GM19463 (cell line): ENCODE measurements around the gene DRGX.

Source experiments
- ATAC-seq: cut with Tn5 transposase; IDR thresholded peaks from one replicate; pipeline ENCODE4 v1.9.1; 2021; ENCODE audit warnings: mild to moderate bottlenecking, moderate library complexity; ENCODE audit not compliant: unreplicated experiment

DRGX gene

GRCh38 chr10:49383853-49384252 lies 12.0 kb downstream of the DRGX start:
- no peak for ATAC-seq

GRCh38 chr10:49382826-49383225 lies 13.1 kb downstream of the DRGX start:
- no peak for ATAC-seq

- ATAC-seq, result no peak
These were observed 13.7 kb downstream of the DRGX start for GRCh38 chr10:49382226-49382625.

DNA sequence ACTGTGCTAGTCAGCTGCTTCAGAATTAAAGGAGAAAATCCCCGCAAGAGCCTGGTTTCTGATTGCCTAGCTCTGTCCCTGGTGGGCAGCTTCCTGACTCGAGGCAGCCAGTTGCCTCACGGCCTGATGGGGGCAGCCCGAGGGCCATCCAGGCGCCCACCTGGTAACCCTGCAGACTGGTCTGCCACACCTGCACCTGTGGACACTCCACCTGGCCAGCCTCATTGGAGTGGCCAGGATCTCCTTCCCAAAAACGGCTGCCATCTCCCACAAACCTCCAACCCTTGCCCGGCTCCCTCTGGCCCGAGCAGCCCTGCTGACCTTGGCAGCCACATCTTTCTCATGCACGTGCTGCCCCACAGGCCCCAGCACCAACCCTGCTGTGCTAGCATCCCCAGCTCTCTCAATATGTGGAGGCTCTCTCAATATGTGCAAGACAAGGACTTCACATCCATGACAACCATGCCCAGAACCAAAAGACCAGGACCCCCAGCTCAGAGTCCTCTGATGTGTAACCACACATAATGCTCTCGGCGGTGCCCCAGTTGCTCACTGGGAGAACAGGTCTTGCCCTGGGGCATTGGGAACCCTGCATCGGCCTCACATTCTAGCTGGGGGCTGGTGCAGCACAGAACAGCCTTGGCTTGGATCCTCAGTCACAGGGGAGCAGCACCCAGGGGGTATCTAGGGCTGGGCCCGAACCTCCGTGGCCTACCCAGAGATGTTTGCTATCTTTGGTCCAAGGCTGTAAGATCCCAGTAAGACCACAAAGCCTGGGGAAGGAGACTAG lies 14.6 kb downstream of the DRGX start:
- no peak for ATAC-seq

DNA sequence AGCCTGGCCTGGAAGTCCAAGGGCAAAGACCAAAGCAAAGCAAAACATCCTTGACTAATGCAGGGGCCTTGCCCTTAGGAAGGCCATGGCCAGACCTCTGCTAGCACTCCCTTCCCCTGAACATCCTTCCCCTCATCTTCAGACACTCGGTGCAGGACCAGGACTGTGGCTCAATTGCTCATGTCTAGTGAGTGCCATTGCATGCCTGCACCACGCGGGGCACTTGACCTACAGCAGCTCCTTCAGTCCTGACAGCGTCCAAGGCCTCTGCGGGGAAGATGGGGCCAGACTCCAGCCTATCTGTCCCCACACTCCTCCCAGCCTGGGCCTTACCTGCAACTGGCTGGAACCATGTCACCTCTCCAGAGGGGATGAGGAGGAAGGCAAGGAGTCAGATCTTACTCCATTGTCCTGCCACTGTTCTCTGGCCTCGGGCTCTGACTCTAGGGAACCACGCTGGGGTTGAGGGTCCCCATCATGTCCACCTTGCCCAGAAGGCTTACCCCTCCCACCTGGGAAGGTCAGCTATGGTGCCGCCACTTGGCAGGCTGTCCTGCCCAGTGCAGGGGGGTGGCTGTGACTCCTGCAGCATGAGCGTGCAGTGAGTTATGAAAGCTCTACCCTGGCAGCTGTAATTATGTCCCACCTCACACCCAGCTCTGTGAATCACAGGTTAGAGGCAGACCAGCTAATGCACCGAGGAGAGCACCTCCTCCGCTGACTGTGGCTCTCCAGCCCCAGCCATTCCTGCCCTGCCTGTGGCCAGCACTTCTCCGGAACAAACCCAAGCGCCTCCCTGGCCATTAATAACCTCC lies 16.1 kb downstream of the DRGX start:
- no peak for ATAC-seq

GRCh38 chr10:49377256-49377655 lies 18.6 kb downstream of the DRGX start:
- no peak for ATAC-seq

DNA sequence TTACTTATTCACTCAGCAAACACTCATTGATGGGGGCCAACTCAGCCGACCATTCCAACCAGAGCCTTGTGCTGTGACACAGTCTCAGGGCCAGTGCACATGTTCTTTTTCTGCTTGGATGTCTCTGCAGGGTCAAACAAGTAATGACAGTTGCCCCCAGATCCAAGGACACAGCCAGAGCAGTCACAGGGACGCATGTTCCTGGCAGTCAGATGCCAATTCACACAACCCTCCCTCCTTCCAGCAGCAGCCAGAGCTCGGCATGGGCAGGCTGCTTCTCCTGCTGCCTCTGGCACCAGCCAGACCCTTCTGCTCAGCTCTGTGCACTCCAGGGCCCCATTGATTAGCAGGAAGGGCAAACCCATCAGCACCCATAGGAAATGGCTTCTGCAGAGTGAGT lies 20.3 kb downstream of the DRGX start:
- no peak for ATAC-seq

GRCh38 chr10:49374740-49375139 lies 21.1 kb downstream of the DRGX start:
- ATAC-seq, result no peak

DNA sequence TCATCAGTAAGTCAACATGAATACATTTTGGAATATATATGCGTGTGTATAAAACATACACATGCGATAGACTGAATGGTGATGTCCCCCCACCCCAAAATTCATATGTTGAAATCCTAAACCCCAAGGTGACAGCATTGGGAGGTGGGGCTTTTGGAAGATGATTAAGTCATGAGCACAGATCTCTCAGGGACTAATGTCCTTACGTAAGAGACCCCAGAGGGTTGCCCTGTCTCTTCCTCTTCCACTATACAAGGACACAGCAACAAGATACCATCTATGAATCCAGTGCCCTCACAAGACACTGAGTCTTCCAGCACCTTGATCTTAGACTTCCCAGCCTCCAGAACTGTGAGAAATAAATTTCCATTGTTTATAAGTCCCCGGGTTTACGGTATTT lies 22.5 kb downstream of the DRGX start:
- no peak for ATAC-seq

GRCh38 chr10:49371967-49372366 lies 23.9 kb downstream of the DRGX start:
- no peak for ATAC-seq

DNA sequence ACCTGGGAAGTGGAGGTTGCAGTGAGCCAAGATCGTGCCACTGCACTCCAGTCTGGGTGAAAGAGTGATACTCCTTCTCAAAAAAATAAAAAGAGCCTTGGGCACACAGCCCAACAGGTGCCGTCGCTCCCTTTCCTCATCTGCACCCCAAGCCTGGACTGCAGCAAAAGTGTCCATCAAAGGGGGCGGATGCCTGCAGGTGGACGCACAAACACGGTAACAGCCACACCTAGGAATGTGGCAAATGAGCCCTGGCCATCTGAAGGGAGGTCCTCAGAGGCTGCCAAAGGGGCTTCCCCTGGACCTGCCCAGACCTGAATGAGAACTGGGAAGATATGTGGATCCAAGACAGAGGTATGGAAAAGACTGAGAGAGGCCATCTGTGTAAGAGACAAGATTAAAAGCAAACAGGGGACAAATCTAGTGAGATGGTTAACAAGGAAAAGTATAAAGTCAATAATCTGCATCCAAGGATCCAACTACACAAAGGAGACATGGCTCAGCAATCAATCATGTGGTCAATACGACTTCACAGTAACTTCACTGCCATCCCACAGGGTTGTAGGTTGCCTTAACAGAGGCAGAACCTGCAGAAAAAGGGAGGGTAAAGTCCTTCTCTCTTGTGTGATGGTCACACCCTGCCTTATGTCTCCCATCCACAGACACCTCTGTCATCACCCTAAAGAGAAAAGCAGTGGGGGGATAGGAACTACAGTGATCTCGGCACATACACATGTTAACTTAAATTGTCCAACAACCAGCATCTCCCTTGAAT lies 25.4 kb downstream of the DRGX start:
- ATAC-seq, result no peak

GRCh38 chr10:49369216-49370162 lies 26.4 kb downstream of the DRGX start:
- ATAC-seq, result no peak

GRCh38 chr10:49368256-49368655 lies 27.6 kb downstream of the DRGX start:
- ATAC-seq, result no peak

DNA sequence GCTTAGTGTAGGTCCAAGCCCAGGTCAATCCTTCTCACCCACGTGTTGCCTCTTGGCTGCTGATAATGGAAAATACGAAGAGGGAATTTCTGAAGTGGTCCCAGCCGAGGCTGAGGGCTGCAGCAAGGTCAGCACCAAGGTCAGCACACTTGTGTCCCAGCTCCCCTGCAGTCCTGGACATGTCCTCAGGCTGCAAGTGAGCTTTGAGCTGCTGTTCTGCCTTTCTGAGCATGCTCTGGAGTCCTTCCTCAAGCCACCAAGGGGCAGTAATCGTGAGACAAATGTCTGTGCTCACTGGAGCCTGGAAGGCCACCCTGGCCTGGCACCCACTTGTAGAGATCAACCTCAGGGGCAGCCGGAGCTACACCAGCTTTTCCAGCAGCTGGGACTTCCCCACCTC lies 28.3 kb downstream of the DRGX start:
- ATAC-seq, result no peak

DNA sequence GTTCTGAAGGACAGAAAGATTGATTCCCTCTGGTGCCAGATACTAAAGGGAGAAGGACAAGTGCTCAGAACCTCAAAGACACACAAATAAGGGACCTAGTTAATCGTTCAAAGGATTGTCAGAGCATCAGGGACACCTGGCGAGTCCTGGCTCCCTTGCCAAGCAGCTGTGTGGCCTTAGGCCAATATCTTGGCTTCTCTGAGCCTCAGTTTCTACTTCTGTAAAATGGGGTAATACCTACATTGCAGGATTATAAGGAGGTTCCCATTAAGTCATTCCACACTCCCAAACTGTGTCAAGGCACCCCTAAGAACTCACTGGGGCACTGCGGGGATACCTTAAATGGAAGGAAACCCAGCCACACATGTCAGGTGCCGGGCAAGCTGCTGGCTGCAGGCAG lies 29.4 kb downstream of the DRGX start:
- ATAC-seq, result no peak

GRCh38 chr10:49365675-49366415 lies 30.0 kb downstream of the DRGX start:
- no peak for ATAC-seq

DNA sequence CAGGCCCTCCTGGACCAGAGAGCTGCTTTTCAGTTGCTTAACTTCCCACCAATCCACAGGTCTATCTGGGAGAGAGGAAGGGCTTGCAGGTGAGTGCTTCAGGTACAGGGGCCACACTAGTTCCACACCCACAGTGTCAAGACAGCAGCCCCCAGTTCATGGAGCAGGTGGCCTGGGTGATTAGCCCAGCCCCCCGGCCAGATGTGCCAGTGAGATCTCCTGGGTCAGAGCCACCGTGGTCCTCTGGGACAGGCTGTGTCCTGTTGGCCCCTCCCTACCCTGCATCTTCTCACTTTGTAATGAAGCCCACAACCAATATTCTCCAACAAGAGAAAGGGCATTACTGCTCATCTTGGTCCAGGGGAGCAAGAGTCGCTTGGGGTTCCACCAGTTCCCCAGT lies 30.6 kb downstream of the DRGX start:
- ATAC-seq, result no peak

- ATAC-seq, result no peak
These were observed 31.1 kb downstream of the DRGX start for GRCh38 chr10:49364747-49365146.

GRCh38 chr10:49364051-49364450 lies 31.8 kb downstream of the DRGX start:
- no peak for ATAC-seq
